H1 (cell line): ENCODE data around the gene HS6ST2. TPM values are rescaled to one million over a fixed set of nuclear protein-coding genes. Genes with fewer than 3 reads are reported as not detected.

Experiments
- CTCF ChIA-PET: fragments of 300-600 bp; sonication (Branson Sonifier 250); formaldehyde crosslinking; loops from one replicate; lab custom pipeline; 2021; ENCODE audit not compliant: partially characterized antibody; lab: Charles Lee
- POLR2A ChIA-PET: fragments of 300-600 bp; sonication (Branson Sonifier 250); formaldehyde crosslinking; loops from one replicate; lab custom pipeline; 2021; ENCODE audit warnings: inconsistent platforms; ENCODE audit not compliant: partially characterized antibody; lab: Charles Lee
- DNase-seq, 2 experiments: peaks; one replicate each; pipeline versions ENCODE4 v3.0.0 to v3.0.0-alpha.2; 2010 to 2022; ENCODE audit warnings: low spot score in 2 of 2, low read depth in 1 of 2, mixed read lengths in 1 of 2
- FAIRE-seq: peaks from 2 replicates; lab custom pipeline; 2011; peaks lifted over from hg19 to GRCh38; lab: Jason Lieb, UNC
- H2AFZ ChIP-seq: 2 replicates; pipeline ENCODE4 v1.8.1; 2012; ENCODE audit warnings: low read length, inconsistent platforms
- H2AK5ac ChIP-seq: 2 replicates; pipeline ENCODE4 v1.6.1; 2013; ENCODE audit warnings: low read depth, low read length
- H2BK120ac ChIP-seq: replicated peaks from 2 replicates; pipeline ENCODE3; 2013; ENCODE audit warnings: low read depth, low read length, inconsistent platforms
- H2BK12ac ChIP-seq: 2 replicates; pipeline ENCODE4 v1.6.1; 2013; ENCODE audit warnings: low read depth, low read length
- H2BK15ac ChIP-seq: 2 replicates; pipeline ENCODE4 v1.6.1; 2013; ENCODE audit warnings: low read length
- H2BK20ac ChIP-seq: 2 replicates; pipeline ENCODE4 v1.6.1; 2013; ENCODE audit warnings: low read length
- H2BK5ac ChIP-seq: 2 replicates; pipeline ENCODE4 v1.6.1; 2013; ENCODE audit warnings: low read depth, low read length
- H3K14ac ChIP-seq: 2 replicates; pipeline ENCODE4 v1.6.1; 2013; ENCODE audit warnings: inconsistent platforms; ENCODE audit not compliant: insufficient read length
- H3K18ac ChIP-seq: 2 replicates; pipeline ENCODE4 v1.6.1; 2013; ENCODE audit warnings: low read length; ENCODE audit errors: extremely low read depth
- H3K23ac ChIP-seq: 2 replicates; pipeline ENCODE4 v1.6.1; 2013; ENCODE audit warnings: inconsistent platforms; ENCODE audit not compliant: insufficient read length
- H3K23me2 ChIP-seq: 2 replicates; pipeline ENCODE4 v1.6.1; 2013; ENCODE audit warnings: low read depth, low read length
- H3K27ac ChIP-seq: 2 replicates; pipeline ENCODE4 v1.6.1; 2011; ENCODE audit warnings: low read depth, low read length, inconsistent platforms
- H3K27me3 ChIP-seq, 4 experiments: replicated peaks in 1 of 4; 1 replicate in 1 of 4; 2 replicates in 3 of 4; pipeline versions ENCODE4 v1.6.1 to v1.8.1; 2011 to 2013; ENCODE audit warnings: low read length in 3 of 4, mild to moderate bottlenecking in 3 of 4, inconsistent platforms in 2 of 4, mixed read lengths in 2 of 4, moderate library complexity in 1 of 4; ENCODE audit not compliant: control insufficient read depth in 3 of 4, insufficient read depth in 3 of 4; ENCODE audit errors: extremely low read depth in 1 of 4
- H3K36me3 ChIP-seq, 4 experiments: 2 replicates each; pipeline versions ENCODE4 v1.6.1 to v1.8.1; 2011 to 2013; ENCODE audit warnings: mild to moderate bottlenecking in 4 of 4, low read length in 3 of 4, moderate library complexity in 2 of 4, control low read depth in 1 of 4, inconsistent platforms in 1 of 4; ENCODE audit not compliant: insufficient read depth in 4 of 4, control insufficient read depth in 2 of 4
- H3K4ac ChIP-seq: replicated peaks from 2 replicates; pipeline ENCODE3; 2013; ENCODE audit warnings: low read length, low read depth, mixed read lengths, inconsistent platforms; ENCODE audit not compliant: insufficient read length
- H3K4me1 ChIP-seq, 4 experiments: replicated peaks in 1 of 4; 1 replicate in 1 of 4; 2 replicates in 3 of 4; pipeline versions ENCODE4 v1.6.1 to v1.8.1; 2011 to 2013; ENCODE audit warnings: low read length in 3 of 4, inconsistent platforms in 2 of 4, mixed read lengths in 1 of 4; ENCODE audit not compliant: insufficient read depth in 4 of 4, control insufficient read depth in 3 of 4
- H3K4me2 ChIP-seq, 2 experiments: 2 replicates each; pipeline versions ENCODE4 v1.6.1 to v1.8.1; 2011 to 2013; ENCODE audit warnings: low read depth in 2 of 2, low read length in 2 of 2, control low read depth in 1 of 2, inconsistent platforms in 1 of 2, mild to moderate bottlenecking in 1 of 2; ENCODE audit not compliant: insufficient read depth in 1 of 2
- H3K4me3 ChIP-seq, 4 experiments: fragments of 200-600, 300-600 bp in 1 of 4; sonication (generic), shearing (Covaris generic), sonication (Bioruptor Twin) in 1 of 4; 2 replicates each; pipeline versions ENCODE4 v1.5.1 to v1.8.1; 2011 to 2016; ENCODE audit warnings: low read length in 4 of 4, low read depth in 3 of 4, control low read depth in 2 of 4, inconsistent platforms in 2 of 4, mild to moderate bottlenecking in 2 of 4, mixed read lengths in 1 of 4, moderate library complexity in 1 of 4; ENCODE audit not compliant: insufficient read depth in 2 of 4; ENCODE audit errors: extremely low read depth in 1 of 4
- H3K56ac ChIP-seq: replicated peaks from 2 replicates; pipeline ENCODE3; 2013; ENCODE audit warnings: low read depth, mild to moderate bottlenecking, mixed read lengths, low read length, inconsistent platforms; ENCODE audit not compliant: insufficient read length
- H3K79me1 ChIP-seq: 2 replicates; pipeline ENCODE4 v1.6.1; 2013; ENCODE audit warnings: low read depth, low read length, control low read depth
- H3K79me2 ChIP-seq, 2 experiments: 2 replicates each; pipeline versions ENCODE4 v1.6.1 to v1.8.1; 2012 to 2013; ENCODE audit warnings: low read length in 2 of 2, mild to moderate bottlenecking in 2 of 2, inconsistent platforms in 1 of 2; ENCODE audit not compliant: insufficient read depth in 2 of 2, control insufficient read depth in 1 of 2
- H3K9ac ChIP-seq, 4 experiments: replicated peaks in 1 of 4; 1 replicate in 1 of 4; 2 replicates in 3 of 4; pipeline versions ENCODE4 v1.6.1 to v1.8.1; 2011 to 2013; ENCODE audit warnings: low read depth in 3 of 4, low read length in 3 of 4, control low read depth in 2 of 4, mild to moderate bottlenecking in 2 of 4, moderate library complexity in 2 of 4, inconsistent platforms in 1 of 4; ENCODE audit errors: extremely low read depth in 1 of 4
- H3K9me3 ChIP-seq, 2 experiments: 2 replicates each; pipeline versions ENCODE4 v1.6.1 to v1.8.1; 2012 to 2013; ENCODE audit warnings: mild to moderate bottlenecking in 2 of 2, moderate library complexity in 2 of 2, control low read depth in 1 of 2, inconsistent platforms in 1 of 2, low read depth in 1 of 2, low read length in 1 of 2, mixed read lengths in 1 of 2; ENCODE audit not compliant: insufficient read depth in 2 of 2
- H4K20me1 ChIP-seq, 2 experiments: replicated peaks in 1 of 2; 2 replicates each; pipeline versions ENCODE3 to v1.8.1; 2011 to 2013; ENCODE audit warnings: inconsistent platforms in 2 of 2, low read length in 2 of 2, mild to moderate bottlenecking in 1 of 2; ENCODE audit not compliant: insufficient read depth in 2 of 2, control insufficient read depth in 1 of 2
- H4K5ac ChIP-seq: 2 replicates; pipeline ENCODE4 v1.6.1; 2013; ENCODE audit warnings: low read length, low read depth, mixed read lengths, inconsistent platforms; ENCODE audit not compliant: insufficient read length
- H4K8ac ChIP-seq: 2 replicates; pipeline ENCODE4 v1.8.0; 2013; ENCODE audit warnings: mild to moderate bottlenecking, moderate library complexity, low read length, inconsistent platforms; ENCODE audit not compliant: insufficient read depth; ENCODE audit errors: extremely low read depth
- H4K91ac ChIP-seq: replicated peaks from 2 replicates; pipeline ENCODE3; 2013; ENCODE audit warnings: low read length, mixed read lengths, inconsistent platforms; ENCODE audit not compliant: insufficient read length
- EZH2 ChIP-seq: fragments of 200-600 bp; sonication (generic); IDR thresholded peaks from 2 replicates; pipeline ENCODE4 v1.7.1; 2012; ENCODE audit warnings: low read depth, mild to moderate bottlenecking, moderate library complexity, low read length, inconsistent platforms; ENCODE audit not compliant: severe bottlenecking
- JUND ChIP-seq: IDR thresholded peaks from 2 replicates; pipeline ENCODE4 v1.6.1; 2011; ENCODE audit warnings: mild to moderate bottlenecking, improper control_type of control experiment, low read length
- WGBS, 2 experiments: shearing (Covaris generic) in 1 of 2; methylation state at CpG; one replicate each; pipeline versions ENCODE4 v1.1.6 to v1.1.7; 2013 to 2015; ENCODE audit warnings: low lambda C conversion rate in 2 of 2, mixed read lengths in 2 of 2, inconsistent platforms in 1 of 2, low coverage in 1 of 2, missing lambda C conversion rate in 1 of 2; ENCODE audit not compliant: insufficient replicate concordance in 2 of 2, insufficient coverage in 1 of 2, insufficient read length in 1 of 2; ENCODE audit errors: extremely low coverage in 1 of 2, missing lambda C conversion rate in 1 of 2; 5-methylcytosine and 5-hydroxymethylcytosine counted together
- polyA plus RNA-seq, 7 experiments: library from polyadenylated mRNA; depleted of rRNA in 3 of 7; stranded (reverse) in 5 of 7; unstranded in 2 of 7; fragments of >200 nt in 5 of 7; fragments of 200-250 nt in 2 of 7; gene quantifications; 1 replicate in 5 of 7; 2 replicates in 1 of 7; 4 replicates in 1 of 7; pipeline versions ENCODE4 v1.2.1 to v1.2.3, GENCODE V29; 2011 to 2013; ENCODE audit warnings: missing spikeins in 2 of 7, mixed read lengths in 2 of 7
- total RNA-seq: library from RNA; stranded (reverse); fragmentation: NEBNext Ultra II Directional; extraction: Animal tissue kit (Norgen Biotek cat#: 25700); gene quantifications from 2 replicates; pipeline ENCODE4 v1.2.1, GENCODE V29; 2021

Gene HS6ST2
- total and polyA plus RNA-seq, 2 of the 8 experiments (the other 6 are each of a cell fraction or from before 2014, with no cell fraction given), result 3.9 TPM

GRCh38 chrX:132848296-132848970 lies 110.0 kb downstream of the HS6ST2 start:
- DNase-seq, result no peak
- no peak overlapping the region for H2AK5ac ChIP-seq
- H3K4me2 ChIP-seq, result no peak overlapping the region
- no peak for FAIRE-seq
- no peak overlapping the region for H2BK5ac ChIP-seq
- no peak overlapping the region for H3K4ac ChIP-seq
- no peak overlapping the region for H2BK120ac ChIP-seq
- H2BK15ac ChIP-seq, result no peak overlapping the region
- TF ChIP-seq JUND, result no peak
- TF ChIP-seq EZH2, result no peak
- no peaks in the 10 kb centered on the region for H3K27me3 ChIP-seq
- no peak overlapping the region for H3K56ac ChIP-seq
- no peaks in the 10 kb centered on the region for H4K20me1 ChIP-seq
- H3K9ac ChIP-seq, result no peak overlapping the region
- no peak overlapping the region for H4K5ac ChIP-seq
- H3K27ac ChIP-seq, result no peak overlapping the region
- WGBS, 2 experiments, result 77% methylated on average over 5 of the region's 6 CpGs; no CpG with 5 or more reads in 1 of the 2 experiments
- H4K8ac ChIP-seq, result no peak overlapping the region
- no peak overlapping the region for H2AFZ ChIP-seq
- H3K4me1 ChIP-seq, result peaks cover 0 to 2% (median 0%) of the 10 kb centered on the region in 4 experiments; a peak in 1 of 7 replicates
- no peak overlapping the region for H3K18ac ChIP-seq
- no peaks in the 10 kb centered on the region for H3K79me1 ChIP-seq
- H3K79me2 ChIP-seq, result no peaks in the 10 kb centered on the region
- H4K91ac ChIP-seq, result no peak overlapping the region
- H3K14ac ChIP-seq, result no peak overlapping the region
- no peak overlapping the region for H3K23ac ChIP-seq
- ChIA-PET CTCF (no interaction called here), POLR2A (no interaction called here)
- no peak overlapping the region for H2BK20ac ChIP-seq
- H2BK12ac ChIP-seq, result no peak overlapping the region
- no peaks in the 10 kb centered on the region for H3K23me2 ChIP-seq
- no peaks in the 10 kb centered on the region for H3K36me3 ChIP-seq
- H3K4me3 ChIP-seq, result no peak overlapping the region
- no peaks in the 10 kb centered on the region for H3K9me3 ChIP-seq
